Measurements from ENCODE around the gene TCEA3. TPM values are rescaled to one million over a fixed set of nuclear protein-coding genes. Genes with fewer than 3 reads are reported as not detected.

TCEA3 gene
- total RNA-seq, 4 donors from 2014 or later: 20.6 to 70.9 (median 27.8) TPM

Other genes starting within 250 kb of the TCEA3 start
- not detected for gene HTR1D, start 207.2 kb downstream of the TCEA3 start, total RNA-seq
- gene HNRNPR, start 80.5 kb downstream of the TCEA3 start, total RNA-seq: 100 to 1,000 TPM in 2 of 4 donors, 10 to 100 TPM in 2; 29.7 to 230 (median 116) TPM
- 10 to 100 TPM; 12.1 to 88.8 (median 21.6) TPM for gene ZNF436, start 54.9 kb downstream of the TCEA3 start, total RNA-seq
- 10 to 100 TPM; 48.4 to 87.7 (median 68.2) TPM for gene ASAP3, start 59.4 kb upstream of the TCEA3 start, total RNA-seq
- gene E2F2, start 106.5 kb upstream of the TCEA3 start, total RNA-seq: 1 to 10 TPM in 1 of 4 donors, under 1 TPM in 1, not detected in 2; 0.12 to 4.4 TPM
- gene ID3, start 134.8 kb upstream of the TCEA3 start, total RNA-seq: 100 to 1,000 TPM in 3 of 4 donors, 10 to 100 TPM in 1; 38.4 to 652 (median 260) TPM

Data from uterus (tissue), 4 donors.